HEK293 (cell line): ENCODE data around the gene HOXC10.

Experiments
- GLIS1 ChIP-seq: fragments of 450-650 bp; formaldehyde crosslinking; IDR thresholded peaks from 2 replicates; pipeline ENCODE4 v1.5.1; 2016; ENCODE audit warnings: missing biosample characterization, missing genetic modification characterization
- ZNF26 ChIP-seq: fragments of 450-650 bp; formaldehyde crosslinking; IDR thresholded peaks from 2 replicates; pipeline ENCODE4 v1.5.1; 2016; ENCODE audit warnings: missing biosample characterization, missing genetic modification characterization
- ZNF292 ChIP-seq: fragments of 450-650 bp; formaldehyde crosslinking; IDR thresholded peaks from 2 replicates; pipeline ENCODE4 v1.5.1; 2016; ENCODE audit warnings: low read depth, missing biosample characterization, missing genetic modification characterization, borderline replicate concordance
- TF ChIP-seq, protein P1 (sequence below): fragments of 450-650 bp; formaldehyde crosslinking; IDR thresholded peaks from 2 replicates; pipeline ENCODE4 v1.5.1; 2016; ENCODE audit warnings: missing biosample characterization, missing genetic modification characterization

The HOXC10 gene

DNA sequence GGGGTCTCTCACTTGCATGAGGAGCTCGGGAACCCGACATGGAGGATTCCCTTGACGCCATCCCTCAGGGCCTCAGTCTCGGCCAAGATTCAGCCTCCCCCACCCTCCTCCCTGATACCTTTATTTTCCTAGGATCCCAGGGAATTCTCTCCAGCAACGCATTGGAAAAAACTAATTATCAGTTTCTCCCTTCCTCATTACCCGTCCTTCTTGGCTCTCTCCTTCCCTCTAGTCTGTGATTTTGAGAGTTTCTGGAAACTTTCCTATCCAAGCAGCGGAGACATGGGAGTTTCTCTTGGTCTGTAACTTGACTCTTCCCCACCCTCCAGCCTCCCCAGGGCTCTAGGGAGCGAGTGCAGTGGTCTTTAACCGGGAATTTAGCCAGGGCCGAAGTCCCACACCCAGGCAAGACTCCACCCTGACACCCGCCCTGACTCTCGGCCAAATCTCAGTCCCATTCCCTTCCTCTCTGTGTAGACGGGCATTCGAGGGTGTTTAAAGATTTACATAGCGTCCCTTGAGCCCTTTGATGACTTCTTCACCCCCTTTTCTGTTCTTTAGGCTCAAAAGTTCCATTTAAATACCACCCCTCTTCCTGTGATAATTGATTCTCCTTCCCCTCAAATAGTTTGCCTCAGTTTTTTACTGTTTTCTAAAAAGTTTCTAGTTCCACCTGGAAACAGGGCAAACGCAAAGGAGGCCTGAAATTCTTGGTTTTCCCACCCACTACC is 54.6 kb downstream of the HOXC10 start (continued):
- TF ChIP-seq, protein P1, sequence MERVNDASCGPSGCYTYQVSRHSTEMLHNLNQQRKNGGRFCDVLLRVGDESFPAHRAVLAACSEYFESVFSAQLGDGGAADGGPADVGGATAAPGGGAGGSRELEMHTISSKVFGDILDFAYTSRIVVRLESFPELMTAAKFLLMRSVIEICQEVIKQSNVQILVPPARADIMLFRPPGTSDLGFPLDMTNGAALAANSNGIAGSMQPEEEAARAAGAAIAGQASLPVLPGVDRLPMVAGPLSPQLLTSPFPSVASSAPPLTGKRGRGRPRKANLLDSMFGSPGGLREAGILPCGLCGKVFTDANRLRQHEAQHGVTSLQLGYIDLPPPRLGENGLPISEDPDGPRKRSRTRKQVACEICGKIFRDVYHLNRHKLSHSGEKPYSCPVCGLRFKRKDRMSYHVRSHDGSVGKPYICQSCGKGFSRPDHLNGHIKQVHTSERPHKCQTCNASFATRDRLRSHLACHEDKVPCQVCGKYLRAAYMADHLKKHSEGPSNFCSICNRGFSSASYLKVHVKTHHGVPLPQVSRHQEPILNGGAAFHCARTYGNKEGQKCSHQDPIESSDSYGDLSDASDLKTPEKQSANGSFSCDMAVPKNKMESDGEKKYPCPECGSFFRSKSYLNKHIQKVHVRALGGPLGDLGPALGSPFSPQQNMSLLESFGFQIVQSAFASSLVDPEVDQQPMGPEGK (tag by site-specific recombination): peak; percentile 82; the same call in 1 of the 2 replicates
- TF ChIP-seq GLIS1 (tag by site-specific recombination) (peak; percentile 73), ZNF26 (no peak), ZNF292 (no peak)
